Astrocyte (in vitro differentiated cells and primary cell): ENCODE results near the gene GPBP1. TPM values are rescaled to one million over a fixed set of nuclear protein-coding genes. Genes with fewer than 3 reads are reported as not detected.

Experiments
- DNase-seq: peaks from one replicate; pipeline ENCODE4 v3.0.0-alpha.2; 2010; ENCODE audit warnings: low read depth
- FAIRE-seq: peaks from 2 replicates; lab custom pipeline; 2011; peaks lifted over from hg19 to GRCh38; lab: Jason Lieb, UNC
- H2AFZ ChIP-seq: 2 replicates; pipeline ENCODE4 v1.6.0; 2012; ENCODE audit warnings: low read depth, low read length, inconsistent platforms
- H3K27ac ChIP-seq: 2 replicates; pipeline ENCODE4 v1.5.1; 2011; ENCODE audit warnings: low read depth, low read length, inconsistent platforms
- H3K27me3 ChIP-seq: 2 replicates; pipeline ENCODE4 v1.6.0; 2011; ENCODE audit warnings: low read length, inconsistent platforms; ENCODE audit not compliant: insufficient read depth
- H3K36me3 ChIP-seq: 2 replicates; pipeline ENCODE4 v1.5.1; 2011; ENCODE audit warnings: low read length, inconsistent platforms; ENCODE audit not compliant: insufficient read depth
- H3K4me1 ChIP-seq: 2 replicates; pipeline ENCODE4 v1.5.1; 2011; ENCODE audit warnings: low read length, inconsistent platforms; ENCODE audit not compliant: insufficient read depth
- H3K4me2 ChIP-seq: 2 replicates; pipeline ENCODE4 v1.6.0; 2012; ENCODE audit warnings: low read length, inconsistent platforms
- H3K4me3 ChIP-seq: 2 replicates; pipeline ENCODE4 v1.5.1; 2011; ENCODE audit warnings: low read depth, mild to moderate bottlenecking, low read length, inconsistent platforms; ENCODE audit not compliant: insufficient read depth
- H3K79me2 ChIP-seq: 2 replicates; pipeline ENCODE4 v1.6.0; 2012; ENCODE audit warnings: mild to moderate bottlenecking, low read length, inconsistent platforms; ENCODE audit not compliant: insufficient read depth
- H3K9ac ChIP-seq: 2 replicates; pipeline ENCODE4 v1.6.0; 2012; ENCODE audit warnings: mild to moderate bottlenecking, low read length, inconsistent platforms
- H3K9me3 ChIP-seq: 2 replicates; pipeline ENCODE4 v1.5.1; 2012; ENCODE audit warnings: low read depth, mild to moderate bottlenecking, low read length, inconsistent platforms; ENCODE audit not compliant: insufficient read depth
- H4K20me1 ChIP-seq: 2 replicates; pipeline ENCODE4 v1.6.0; 2012; ENCODE audit warnings: low read length, inconsistent platforms; ENCODE audit not compliant: insufficient read depth
- H3K27ac Mint-ChIP-seq: one replicate; pipeline ENCODE4 v1.8.0; 2021; ENCODE audit warnings: mild to moderate bottlenecking, mixed read lengths; ENCODE audit not compliant: unreplicated experiment
- H3K27me3 Mint-ChIP-seq: one replicate; pipeline ENCODE4 v1.8.0; 2021; ENCODE audit warnings: low read depth, mixed read lengths; ENCODE audit not compliant: unreplicated experiment
- H3K36me3 Mint-ChIP-seq: one replicate; pipeline ENCODE4 v1.8.0; 2021; ENCODE audit warnings: low read depth, mixed read lengths; ENCODE audit not compliant: unreplicated experiment
- H3K4me1 Mint-ChIP-seq: one replicate; pipeline ENCODE4 v1.8.0; 2021; ENCODE audit warnings: low read depth, mixed read lengths; ENCODE audit not compliant: unreplicated experiment
- H3K4me3 Mint-ChIP-seq: one replicate; pipeline ENCODE4 v1.8.0; 2021; ENCODE audit warnings: mild to moderate bottlenecking, moderate library complexity, mixed read lengths; ENCODE audit not compliant: unreplicated experiment
- H3K9me3 Mint-ChIP-seq: one replicate; pipeline ENCODE4 v1.8.0; 2021; ENCODE audit warnings: mild to moderate bottlenecking, mixed read lengths; ENCODE audit not compliant: unreplicated experiment
- CTCF ChIP-seq: IDR thresholded peaks from 2 replicates; pipeline ENCODE4 v1.5.1; 2011; ENCODE audit warnings: low read depth, mild to moderate bottlenecking, inconsistent platforms, low read length, moderate library complexity; ENCODE audit not compliant: insufficient read depth
- EZH2 ChIP-seq: IDR thresholded peaks from 2 replicates; pipeline ENCODE4 v1.6.1; 2012; ENCODE audit warnings: mild to moderate bottlenecking, low read length, inconsistent platforms; ENCODE audit not compliant: insufficient read depth
- total RNA-seq: library from RNA; stranded (reverse); gene quantifications from 2 replicates; pipeline ENCODE4 v1.2.1, GENCODE V29; 2021

The GPBP1 gene
- total RNA-seq, 1 donor from 2014 or later: 59.8 TPM

- Histone ChIP-seq H3K4me3 (no peak overlapping the region), H4K20me1 (no peaks in the 10 kb centered on the region), H2AFZ (no peak overlapping the region), H3K9me3 (no peaks in the 10 kb centered on the region), H3K79me2 (no peaks in the 10 kb centered on the region), H3K27ac (peak overlapping the region; percentile 47), H3K4me2 (peak overlapping the region; percentile 2), H3K27me3 (no peaks in the 10 kb centered on the region), H3K4me1 (peaks cover 20% of the 10 kb centered on the region), H3K36me3 (no peaks in the 10 kb centered on the region), H3K9ac (peak overlapping the region; percentile 38)
- peaks cover 3% of the 10 kb centered on the region for H3K9me3 Mint-ChIP-seq
- TF ChIP-seq CTCF (no peak), EZH2 (no peak)
- peak; percentile 49 for DNase-seq
- peak overlapping the region; percentile 63 for H3K27ac Mint-ChIP-seq
- no peaks in the 10 kb centered on the region for H3K36me3 Mint-ChIP-seq
- H3K27me3 Mint-ChIP-seq: no peaks in the 10 kb centered on the region
- FAIRE-seq: no peak
- no peak overlapping the region for H3K4me3 Mint-ChIP-seq
- H3K4me1 Mint-ChIP-seq: peaks cover 19% of the 10 kb centered on the region
Measured at GRCh38 chr5:57302643-57303042, 128.8 kb downstream of the GPBP1 start.

- DNase-seq (no peak), FAIRE-seq (no peak)
- Histone ChIP-seq H4K20me1 (no peaks in the 10 kb centered on the region), H3K4me3 (no peak overlapping the region), H3K4me1 (peaks cover 15% of the 10 kb centered on the region), H3K27ac (no peak overlapping the region), H3K9me3 (no peaks in the 10 kb centered on the region), H3K79me2 (no peaks in the 10 kb centered on the region), H2AFZ (no peak overlapping the region), H3K9ac (no peak overlapping the region), H3K27me3 (no peaks in the 10 kb centered on the region), H3K36me3 (no peaks in the 10 kb centered on the region), H3K4me2 (no peak overlapping the region)
- Mint-ChIP-seq H3K27ac (no peak overlapping the region), H3K36me3 (no peaks in the 10 kb centered on the region), H3K9me3 (peaks cover 10% of the 10 kb centered on the region), H3K4me1 (peaks cover 17% of the 10 kb centered on the region), H3K4me3 (no peak overlapping the region), H3K27me3 (no peaks in the 10 kb centered on the region)
- TF ChIP-seq CTCF (no peak), EZH2 (no peak)
Measured at GRCh38 chr5:57303985-57304384, 130.1 kb downstream of the GPBP1 start.

GRCh38 chr5:57304931-57305330 lies 131.1 kb downstream of the GPBP1 start:
- Histone ChIP-seq H3K4me3 (no peak overlapping the region), H3K9ac (no peak overlapping the region), H3K9me3 (no peaks in the 10 kb centered on the region), H3K27ac (no peak overlapping the region), H3K4me1 (peaks cover 12% of the 10 kb centered on the region), H3K27me3 (no peaks in the 10 kb centered on the region), H4K20me1 (no peaks in the 10 kb centered on the region), H3K79me2 (no peaks in the 10 kb centered on the region), H3K4me2 (no peak overlapping the region), H2AFZ (no peak overlapping the region), H3K36me3 (no peaks in the 10 kb centered on the region)
- H3K4me3 Mint-ChIP-seq: no peak overlapping the region
- no peak for DNase-seq
- FAIRE-seq: no peak
- no peak overlapping the region for H3K27ac Mint-ChIP-seq
- H3K36me3 Mint-ChIP-seq: no peaks in the 10 kb centered on the region
- no peaks in the 10 kb centered on the region for H3K27me3 Mint-ChIP-seq
- peaks cover 10% of the 10 kb centered on the region for H3K9me3 Mint-ChIP-seq
- peaks cover 12% of the 10 kb centered on the region for H3K4me1 Mint-ChIP-seq
- TF ChIP-seq EZH2 (no peak), CTCF (no peak)
